ENCODE measurements around the gene SLFN14. TPM values are rescaled to one million over a fixed set of nuclear protein-coding genes. Genes with fewer than 3 reads are reported as not detected.

The SLFN14 gene
- polyA plus RNA-seq, 1 experiment, result not detected

DNA sequence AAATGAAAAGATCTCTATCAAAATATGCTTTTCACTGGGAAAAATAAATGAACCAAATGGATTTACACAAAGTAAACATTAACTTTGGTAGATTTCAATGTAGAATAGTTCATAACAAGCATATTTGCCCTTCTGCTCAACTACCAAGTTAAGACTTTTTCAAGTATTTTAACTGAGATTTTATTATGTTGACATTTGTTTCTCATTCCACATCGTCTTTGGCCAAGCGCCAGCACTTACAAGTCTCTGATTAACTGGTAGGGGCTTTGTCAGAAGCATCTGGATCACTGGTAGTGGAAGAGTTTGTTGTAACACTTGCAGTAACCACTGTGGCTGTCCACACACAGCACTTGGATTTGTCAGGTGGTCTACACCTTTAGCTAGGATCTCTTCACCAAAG is 46.1 kb downstream of the SLFN14 start:
- no peak for DNase-seq (ENCODE audit: low read depth, low spot score)
- POLR2A ChIA-PET, result no interaction called here

More for the DNA sequence above, 46.1 kb downstream of the SLFN14 start:
- Histone ChIP-seq H3K27ac (ENCODE audit: low read depth, low read length) (no peak overlapping the region), H3K9me3 (ENCODE audit: control insufficient read depth, insufficient read depth, low read length) (no peaks in the 10 kb centered on the region), H3K4me3 (ENCODE audit: low read depth, low read length) (no peak overlapping the region), H3K27me3 (ENCODE audit: control insufficient read depth, insufficient read depth, low read length) (peaks cover 20% of the 10 kb centered on the region)
- CTCF ChIA-PET, result interaction anchor here (1.0 to 1.6 kb wide), 4 partner anchors 19 to 202 kb away, joined by 3 to 6 read pairs (median 4); no protein-coding TSS in a partner anchor
- TF ChIP-seq, protein P1, sequence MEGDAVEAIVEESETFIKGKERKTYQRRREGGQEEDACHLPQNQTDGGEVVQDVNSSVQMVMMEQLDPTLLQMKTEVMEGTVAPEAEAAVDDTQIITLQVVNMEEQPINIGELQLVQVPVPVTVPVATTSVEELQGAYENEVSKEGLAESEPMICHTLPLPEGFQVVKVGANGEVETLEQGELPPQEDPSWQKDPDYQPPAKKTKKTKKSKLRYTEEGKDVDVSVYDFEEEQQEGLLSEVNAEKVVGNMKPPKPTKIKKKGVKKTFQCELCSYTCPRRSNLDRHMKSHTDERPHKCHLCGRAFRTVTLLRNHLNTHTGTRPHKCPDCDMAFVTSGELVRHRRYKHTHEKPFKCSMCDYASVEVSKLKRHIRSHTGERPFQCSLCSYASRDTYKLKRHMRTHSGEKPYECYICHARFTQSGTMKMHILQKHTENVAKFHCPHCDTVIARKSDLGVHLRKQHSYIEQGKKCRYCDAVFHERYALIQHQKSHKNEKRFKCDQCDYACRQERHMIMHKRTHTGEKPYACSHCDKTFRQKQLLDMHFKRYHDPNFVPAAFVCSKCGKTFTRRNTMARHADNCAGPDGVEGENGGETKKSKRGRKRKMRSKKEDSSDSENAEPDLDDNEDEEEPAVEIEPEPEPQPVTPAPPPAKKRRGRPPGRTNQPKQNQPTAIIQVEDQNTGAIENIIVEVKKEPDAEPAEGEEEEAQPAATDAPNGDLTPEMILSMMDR (IDR thresholded peaks at IDR 0.05; ENCODE audit: low read depth, low read length), result no peak

Small RNA genes lying within 50 kb of the gene (small RNA-seq; reads per million reads assigned to genes)
- not detected for gene AC004134.1 (ENCODE audit: insufficient read length, low read depth)
- not detected for gene AC015911.1 (ENCODE audit: insufficient read length, low read depth)
- gene SNORD7 (ENCODE audit: insufficient read length, low read depth), result 32.0 reads per million, percentile 83 among the genes with 10 or more reads in this experiment

Other genes starting within 250 kb of the SLFN14 start
- 53.3 and 73.2 TPM in 2 replicates for gene SLFN11, start 187.2 kb downstream of the SLFN14 start, polyA plus RNA-seq (2011; rRNA removed)
- 27.7 and 36.1 TPM in 2 replicates for gene SLFN12, start 128.3 kb downstream of the SLFN14 start, polyA plus RNA-seq (2011; rRNA removed)
- gene SLFN13, start 112.1 kb downstream of the SLFN14 start, polyA plus RNA-seq (2011; rRNA removed), result 2.7 and 3.1 TPM in 2 replicates
- gene SLFN12L, start 23.1 kb downstream of the SLFN14 start, polyA plus RNA-seq (2011; rRNA removed), result 0.02 and 0.09 TPM in 2 replicates
- 8.3 and 10.2 TPM in 2 replicates for gene PEX12, start 17.8 kb upstream of the SLFN14 start, polyA plus RNA-seq (2011; rRNA removed)
- gene AP2B1, start 26.5 kb upstream of the SLFN14 start, polyA plus RNA-seq (2011; rRNA removed), result 234 and 258 TPM in 2 replicates
- 3.3 and 4.3 TPM in 2 replicates for gene RASL10B, start 170.8 kb upstream of the SLFN14 start, polyA plus RNA-seq (2011; rRNA removed)
- not detected in 2 replicates for gene GAS2L2, start 192.4 kb upstream of the SLFN14 start, polyA plus RNA-seq (2011; rRNA removed)
- gene C17orf50, start 200.1 kb upstream of the SLFN14 start, polyA plus RNA-seq (2011; rRNA removed), result not detected in 2 replicates
- 0.15 and 0.17 TPM in 2 replicates for gene MMP28, start 234.8 kb upstream of the SLFN14 start, polyA plus RNA-seq (2011; rRNA removed)
- gene TAF15, start 248.7 kb upstream of the SLFN14 start, polyA plus RNA-seq (2011; rRNA removed), result 51.6 and 66.1 TPM in 2 replicates

Measured in AG04450 (cell line).